HT1080 (cell line): ENCODE results near the gene MCTS1. TPM values are rescaled to one million over a fixed set of nuclear protein-coding genes. Genes with fewer than 3 reads are reported as not detected.
"Not testable (repeated sequence)": the region's sequence is repeated elsewhere in the genome, so short reads cannot be mapped to it uniquely, and the experiment has no call there.

Source experiments
- DNase-seq: peaks from one replicate; pipeline ENCODE4 v3.0.0-alpha.2; 2015; ENCODE audit warnings: low read depth
- polyA plus RNA-seq, 2 experiments: library from polyadenylated mRNA; depleted of rRNA; stranded (reverse); fragments of >200 nt; gene quantifications; 2 replicates each; pipeline ENCODE4 v1.2.3, GENCODE V29; 2015
- total RNA-seq: library from RNA; depleted of rRNA; stranded (reverse); fragments of >200 nt; shearing (Covaris generic); gene quantifications from 2 replicates; pipeline ENCODE4 v1.2.3, GENCODE V29; 2014; rRNA removed

Gene MCTS1
- 66.8 and 71.9 TPM in 2 replicates for total RNA-seq
- 118 and 128 TPM in 2 replicates for polyA plus RNA-seq (2015; cell fraction: cytosol; rRNA removed)
- 91.6 and 108 TPM in 2 replicates for polyA plus RNA-seq (2015; cell fraction: nucleus; rRNA removed)

DNA sequence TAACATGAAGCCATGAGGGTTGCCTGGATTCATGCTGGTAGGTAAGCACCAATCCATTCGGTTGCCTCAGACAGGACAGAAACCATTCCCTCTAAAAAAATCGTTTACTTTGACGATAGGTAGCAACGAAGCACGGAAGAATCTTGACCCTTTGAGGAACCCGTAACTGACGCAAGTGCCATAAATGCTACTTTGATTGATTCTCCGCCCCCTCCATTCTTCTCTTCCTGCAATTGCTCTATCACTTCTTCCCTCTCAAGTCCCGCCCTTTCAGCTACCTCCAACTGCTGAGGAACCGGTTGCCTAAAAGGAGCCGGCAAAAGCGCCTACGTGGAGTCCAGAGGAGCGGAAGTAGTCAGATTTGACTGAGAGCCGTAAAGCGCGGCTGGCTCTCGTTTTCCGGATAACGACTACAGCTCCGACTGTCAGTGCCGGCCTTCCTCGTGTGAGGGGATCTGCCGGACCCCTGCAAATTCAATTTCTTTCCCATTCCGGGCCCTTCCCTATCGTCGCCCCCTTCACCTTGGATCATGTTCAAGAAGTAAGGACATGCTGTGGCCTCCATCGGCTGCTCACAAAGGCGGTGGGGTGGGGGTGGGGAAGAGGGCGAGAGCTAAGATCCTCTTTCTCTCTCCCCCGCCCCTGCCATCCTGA lies at the start of gene MCTS1:
Gene MCTS1 (plus strand): TSS at position 395 of the 654 bp plus-strand sequence. CDS start 136 bp downstream, at position 531.
- peak; percentile 97 for DNase-seq

DNA sequence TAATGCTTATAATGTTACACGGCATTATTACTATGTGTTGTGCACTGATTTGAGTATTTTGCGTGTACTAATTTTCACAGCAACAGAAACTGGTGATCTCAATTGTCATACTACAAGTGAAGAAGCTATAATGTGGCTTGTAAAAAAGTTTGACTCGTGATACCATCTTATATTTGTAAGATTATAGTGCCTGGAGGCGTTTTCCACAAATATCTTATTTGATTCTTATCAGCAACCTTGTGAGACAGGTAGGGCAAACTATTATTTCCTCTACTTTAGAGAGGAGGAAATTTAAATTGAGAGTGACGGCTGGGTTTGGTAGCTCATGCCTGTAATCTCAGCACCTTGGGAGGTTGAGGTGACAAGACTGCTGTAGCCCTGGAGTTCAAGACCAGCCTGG lies 47.6 kb upstream of the MCTS1 start:
- no peak for DNase-seq

DNA sequence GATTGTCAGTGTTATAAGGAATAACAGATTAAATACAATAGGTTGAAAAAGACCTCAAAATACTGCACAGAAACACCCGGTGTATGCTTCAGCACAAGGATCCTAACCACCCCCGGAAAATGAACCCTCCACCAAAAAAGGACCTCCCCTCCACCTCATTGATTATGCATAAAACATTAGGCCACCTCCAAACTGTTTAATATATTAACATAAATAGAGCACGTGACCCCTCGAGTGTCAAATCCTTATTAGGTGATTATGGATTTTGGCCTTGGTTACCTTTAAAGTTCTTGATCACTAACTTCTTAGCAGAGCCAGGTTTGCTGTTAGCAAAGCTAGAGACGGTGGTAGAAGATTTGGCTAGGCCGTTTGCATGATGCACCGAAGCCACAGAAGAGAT lies 44.1 kb upstream of the MCTS1 start:
- no peak for DNase-seq

DNA sequence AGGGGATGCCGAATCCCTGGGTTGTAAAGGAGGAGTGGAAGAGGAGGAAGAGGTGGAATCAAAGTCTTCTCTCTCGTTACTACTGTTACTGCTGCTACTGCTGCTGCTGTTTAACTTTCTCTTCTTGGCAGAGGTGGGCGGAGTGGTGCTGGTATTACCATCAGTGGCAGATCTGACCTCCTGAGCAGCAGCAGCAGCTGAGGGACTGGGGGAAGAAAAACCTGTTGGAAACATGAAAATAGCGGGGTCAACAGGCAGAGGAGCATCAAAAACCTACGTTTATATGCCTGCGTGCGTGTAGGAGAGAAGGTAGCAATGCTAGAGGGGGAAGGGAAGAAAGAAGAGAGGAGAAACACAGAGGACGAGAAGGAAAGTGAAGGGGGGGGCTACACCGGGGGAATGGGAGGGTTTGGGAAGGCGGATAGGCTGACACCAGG lies 43.5 kb upstream of the MCTS1 start:
- no peak for DNase-seq

GRCh38 chrX:120560842-120561633 lies 42.9 kb upstream of the MCTS1 start, which contains the start of gene CUL4B:
TSS of gene CUL4B (minus strand) at chrX:120560962. CDS start at chrX:120560638, 324 bp downstream.
- DNase-seq: peak; percentile 85

DNA sequence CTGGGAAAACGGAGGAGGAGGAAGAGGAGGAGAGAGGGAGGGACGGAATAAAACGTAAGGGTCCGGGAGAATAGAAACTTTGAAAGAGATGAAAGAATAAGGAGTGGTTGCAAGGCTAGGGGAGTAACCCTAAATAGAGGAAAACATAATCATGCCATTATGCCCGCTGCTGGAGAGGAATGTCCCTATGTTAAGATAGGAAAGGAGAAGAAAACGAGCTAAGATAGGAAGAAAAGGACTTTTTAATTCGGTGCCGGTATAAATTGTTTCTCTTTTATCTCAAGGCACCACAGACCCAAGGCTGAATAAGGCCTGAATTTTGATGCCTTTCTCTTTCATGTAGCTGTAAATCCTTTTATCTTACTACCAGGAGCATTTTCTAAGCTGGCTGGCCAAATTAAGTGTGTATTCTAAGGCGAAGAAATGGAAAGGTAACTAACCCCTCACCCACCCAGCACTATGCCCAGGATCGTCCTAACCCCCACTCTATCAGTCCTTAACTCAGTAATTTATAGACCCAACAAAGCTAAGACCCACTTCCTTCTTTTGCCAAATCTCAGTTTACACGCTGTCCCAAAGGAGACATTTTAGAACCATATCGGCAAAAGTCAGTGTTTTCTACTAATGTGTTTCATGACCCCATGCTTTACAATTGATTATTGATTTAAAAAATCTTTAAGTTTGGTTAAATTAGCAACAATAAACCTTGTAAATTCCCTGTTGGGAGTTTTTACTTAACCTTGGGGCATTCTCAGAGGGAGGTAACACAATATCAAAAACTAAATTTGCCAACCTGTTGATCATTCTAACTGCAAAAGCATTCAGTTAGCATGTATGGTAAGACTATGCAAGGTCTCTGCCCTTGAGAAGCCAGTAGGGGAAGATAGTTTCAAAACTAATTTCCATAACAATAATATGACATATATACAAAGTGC lies 42.0 kb upstream of the MCTS1 start:
- peak; percentile 76 for DNase-seq

DNA sequence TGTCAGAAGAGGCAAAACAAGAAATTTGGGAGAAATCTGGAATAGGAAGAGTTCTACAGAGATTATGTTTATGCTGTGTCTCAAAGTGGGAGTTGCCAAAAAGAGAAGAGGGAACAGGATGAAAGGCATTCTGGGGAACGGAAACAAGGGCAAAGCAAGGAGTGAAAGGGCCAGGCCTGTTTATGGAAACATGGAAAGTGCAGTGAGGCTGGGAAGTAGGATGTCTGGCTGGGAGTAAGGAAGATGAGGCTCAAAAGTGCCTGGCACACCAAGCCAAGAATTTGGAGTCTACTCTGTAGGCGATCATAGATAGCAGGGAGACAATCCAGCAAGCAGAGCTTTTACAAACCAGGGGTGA lies 41.4 kb upstream of the MCTS1 start:
- DNase-seq: no peak

DNA sequence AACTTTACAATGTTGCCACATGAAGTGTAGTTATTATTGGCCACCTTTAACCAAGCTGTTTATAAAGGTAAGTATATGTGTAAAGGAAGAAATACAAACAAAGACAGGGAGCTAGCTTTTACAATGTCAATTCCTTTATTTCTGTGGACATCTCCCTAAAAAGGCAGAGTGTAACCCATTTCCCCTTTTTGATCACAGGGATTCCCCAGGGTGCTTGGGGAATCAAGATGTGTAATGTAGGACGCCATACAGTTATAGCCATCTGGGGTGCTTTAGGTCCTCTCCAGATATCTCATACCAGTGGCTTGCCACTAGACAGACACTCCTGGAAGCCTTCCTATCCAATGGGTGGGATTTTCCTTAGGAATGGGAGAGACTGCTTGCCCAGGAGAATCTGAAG lies 39.0 kb upstream of the MCTS1 start:
- no peak for DNase-seq

GRCh38 chrX:120566817-120567216 lies 37.1 kb upstream of the MCTS1 start:
- no peak for DNase-seq

- no peak for DNase-seq
Measured at GRCh38 chrX:120568035-120568434, 35.9 kb upstream of the MCTS1 start.

GRCh38 chrX:120568609-120569008 lies 35.3 kb upstream of the MCTS1 start:
- no peak for DNase-seq

GRCh38 chrX:120570011-120570600 lies 33.8 kb upstream of the MCTS1 start:
- no peak for DNase-seq

DNA sequence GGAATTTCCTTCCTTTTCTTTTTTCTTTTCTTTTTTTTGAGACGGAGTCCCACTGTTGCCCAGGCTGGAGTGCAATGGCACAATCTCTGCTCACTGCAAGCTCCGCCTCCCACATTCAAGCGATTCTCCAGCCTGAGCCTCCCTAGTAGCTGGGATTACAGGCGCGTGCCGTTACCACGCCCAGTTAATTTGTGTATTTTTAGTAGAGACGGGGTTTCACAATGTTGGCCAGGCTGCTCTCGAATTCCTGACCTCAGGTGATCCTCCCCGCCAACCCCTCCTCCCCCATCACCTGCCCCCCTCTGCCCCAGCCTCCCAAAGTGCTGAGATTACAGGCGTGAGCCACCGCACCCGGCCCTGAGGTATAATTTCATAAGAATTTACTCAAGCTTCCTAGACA lies 30.1 kb upstream of the MCTS1 start:
- not testable (repeated sequence) for DNase-seq

- DNase-seq: peak; percentile 2
Measured at GRCh38 chrX:120575379-120576114, 28.4 kb upstream of the MCTS1 start.

DNA sequence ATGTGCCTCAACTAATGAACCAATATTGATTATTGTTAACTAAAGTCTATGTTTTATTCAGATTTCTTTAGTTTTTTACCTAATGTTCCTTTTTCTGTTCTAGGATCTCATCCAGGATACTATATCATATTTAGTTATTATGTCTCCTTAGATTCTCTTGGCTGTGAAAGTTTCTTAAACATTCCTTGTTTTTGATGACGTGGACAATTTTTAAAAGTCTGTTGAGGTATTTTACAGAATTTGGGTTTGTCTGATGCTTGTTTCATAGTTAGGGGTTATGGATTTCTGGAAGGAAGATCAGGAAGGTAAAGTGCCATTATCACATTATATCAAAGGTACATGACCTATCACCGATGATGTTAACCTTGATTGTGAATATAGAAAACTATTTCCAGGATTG lies 18.2 kb upstream of the MCTS1 start:
- no peak for DNase-seq

DNA sequence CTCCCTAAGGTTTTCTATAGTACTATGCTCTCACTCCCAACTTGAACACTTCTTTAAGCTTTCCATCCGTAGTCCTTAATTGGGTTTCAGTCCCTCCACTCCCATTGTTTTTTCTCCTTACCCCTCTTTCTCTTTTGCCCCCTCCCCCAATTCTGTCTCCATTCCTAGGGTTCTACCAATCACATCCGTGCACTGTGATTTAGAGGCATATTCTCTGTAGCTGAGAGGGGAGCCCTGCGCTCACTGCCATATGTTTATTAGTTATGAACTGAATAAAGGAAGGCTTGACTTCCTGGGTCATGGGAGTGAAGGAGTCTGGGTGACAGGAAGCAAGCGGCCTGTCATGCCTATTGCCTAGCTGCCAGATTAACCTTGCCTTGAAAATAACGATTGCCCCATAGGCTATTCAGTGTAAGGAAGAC lies 471 bp downstream of the MCTS1 start:
- peak; percentile 30 for DNase-seq

DNA sequence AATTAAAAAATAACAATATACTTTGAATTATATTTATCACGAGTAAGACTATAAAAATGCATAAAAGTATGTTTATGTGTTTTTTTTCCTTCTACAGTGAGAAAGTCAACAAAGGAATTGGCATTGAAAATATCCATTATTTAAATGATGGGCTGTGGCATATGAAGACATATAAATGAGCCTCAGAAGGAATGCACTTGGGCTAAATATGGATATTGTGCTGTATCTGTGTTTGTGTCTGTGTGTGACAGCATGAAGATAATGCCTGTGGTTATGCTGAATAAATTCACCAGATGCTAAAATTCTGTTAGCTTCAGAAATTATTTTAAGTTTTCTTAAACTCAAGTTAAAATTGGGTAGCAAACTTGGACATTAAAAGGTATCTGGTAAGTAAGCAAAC lies 8.2 kb downstream of the MCTS1 start:
- DNase-seq: no peak

GRCh38 chrX:120614816-120615215 lies 10.9 kb downstream of the MCTS1 start:
- DNase-seq: no peak

DNA sequence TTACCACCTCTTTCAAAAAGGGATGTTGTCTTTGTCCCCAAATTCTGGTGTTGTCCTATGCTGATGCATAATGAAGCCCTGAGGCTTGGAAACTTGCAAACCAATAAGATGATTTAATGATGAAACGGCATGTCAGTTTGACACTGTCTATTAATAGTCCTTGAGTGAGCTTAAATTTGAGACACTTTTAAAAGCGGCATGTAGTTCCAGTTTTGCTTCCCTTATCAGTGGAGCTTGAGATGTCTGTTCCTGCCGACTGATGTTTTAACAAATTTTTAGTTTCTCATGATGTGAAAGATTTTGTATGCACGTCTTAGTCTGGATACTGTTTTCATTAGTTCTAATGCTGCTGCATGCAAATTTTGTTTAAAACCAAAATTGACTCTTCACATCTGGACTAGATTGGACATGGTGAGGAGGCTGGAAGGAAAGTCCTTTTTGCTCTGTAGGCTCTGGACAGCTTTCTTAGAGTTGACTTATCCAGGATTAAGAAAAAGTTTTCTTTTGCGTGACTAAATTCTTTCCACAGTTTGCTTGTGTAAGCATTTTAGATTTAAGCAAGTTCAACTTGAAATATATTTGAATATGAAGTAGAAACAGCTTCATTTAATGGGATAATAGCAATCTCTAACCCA lies 14.2 kb downstream of the MCTS1 start:
- no peak for DNase-seq

GRCh38 chrX:120625371-120625770 lies 21.5 kb downstream of the MCTS1 start:
- no peak for DNase-seq
